Activated naive CD8-positive, alpha-beta T cell treated with anti-CD3 and anti-CD28 coated beads for 36 hours (primary cell): ENCODE data around the gene MAPK6. TPM values are rescaled to one million over a fixed set of nuclear protein-coding genes. Genes with fewer than 3 reads are reported as not detected.
"Not testable (repeated sequence)": the region's sequence is repeated elsewhere in the genome, so short reads cannot be mapped to it uniquely, and the experiment has no call there.

Source experiments
- DNase-seq: peaks from one replicate; pipeline ENCODE4 v3.0.0; 2021
- H3K27ac Mint-ChIP-seq: one replicate; pipeline ENCODE4 v1.8.0; 2022; ENCODE audit warnings: mild to moderate bottlenecking, moderate library complexity, mixed read lengths
- H3K27me3 Mint-ChIP-seq: one replicate; pipeline ENCODE4 v1.8.0; 2022; ENCODE audit warnings: mild to moderate bottlenecking, mixed read lengths
- H3K36me3 Mint-ChIP-seq: one replicate; pipeline ENCODE4 v1.8.0; 2021; ENCODE audit warnings: mild to moderate bottlenecking, mixed read lengths
- H3K4me1 Mint-ChIP-seq: one replicate; pipeline ENCODE4 v1.8.0; 2021; ENCODE audit warnings: mixed read lengths
- H3K4me3 Mint-ChIP-seq: one replicate; pipeline ENCODE4 v1.8.0; 2022; ENCODE audit warnings: mild to moderate bottlenecking, moderate library complexity, mixed read lengths
- H3K9me3 Mint-ChIP-seq: one replicate; pipeline ENCODE4 v1.8.0; 2022; ENCODE audit warnings: mixed read lengths
- total RNA-seq, 2 experiments: library from RNA; stranded (reverse); gene quantifications; one replicate each; pipeline ENCODE4 v1.2.3, GENCODE V29; 2021

Gene MAPK6
- total RNA-seq, 2 experiments from 2014 or later: 52.6 to 53.5 TPM

- DNase-seq: no peak
- no peaks in the 10 kb centered on the region for H3K36me3 Mint-ChIP-seq
- no peaks in the 10 kb centered on the region for H3K27me3 Mint-ChIP-seq
- H3K27ac Mint-ChIP-seq: no peak overlapping the region
- no peaks in the 10 kb centered on the region for H3K9me3 Mint-ChIP-seq
- H3K4me1 Mint-ChIP-seq: peaks cover 10% of the 10 kb centered on the region
- H3K4me3 Mint-ChIP-seq: no peak overlapping the region
Observed at GRCh38 chr15:52078197-52078875, 59.3 kb downstream of the MAPK6 start.

GRCh38 chr15:52078876-52079700, 60.1 kb downstream of the MAPK6 start:
- Mint-ChIP-seq H3K4me3 (no peak overlapping the region), H3K36me3 (no peaks in the 10 kb centered on the region), H3K4me1 (peaks cover 10% of the 10 kb centered on the region), H3K27me3 (no peaks in the 10 kb centered on the region), H3K9me3 (no peaks in the 10 kb centered on the region), H3K27ac (no peak overlapping the region)
- DNase-seq: peak; percentile 75

- H3K27me3 Mint-ChIP-seq: no peaks in the 10 kb centered on the region
- no peak overlapping the region for H3K27ac Mint-ChIP-seq
- peaks cover 10% of the 10 kb centered on the region for H3K4me1 Mint-ChIP-seq
- H3K4me3 Mint-ChIP-seq: no peak overlapping the region
- DNase-seq: no peak
- H3K9me3 Mint-ChIP-seq: no peaks in the 10 kb centered on the region
- no peaks in the 10 kb centered on the region for H3K36me3 Mint-ChIP-seq
Observed at GRCh38 chr15:52080031-52080430, 61.0 kb downstream of the MAPK6 start.

- Mint-ChIP-seq H3K4me3 (no peak overlapping the region), H3K27ac (no peak overlapping the region), H3K9me3 (no peaks in the 10 kb centered on the region), H3K36me3 (no peaks in the 10 kb centered on the region), H3K4me1 (peaks cover 10% of the 10 kb centered on the region), H3K27me3 (no peaks in the 10 kb centered on the region)
- DNase-seq: no peak
Observed at GRCh38 chr15:52080706-52081392, 61.8 kb downstream of the MAPK6 start.

- Mint-ChIP-seq H3K4me3 (no peak overlapping the region), H3K9me3 (no peaks in the 10 kb centered on the region), H3K27ac (no peak overlapping the region), H3K36me3 (no peaks in the 10 kb centered on the region), H3K27me3 (no peaks in the 10 kb centered on the region), H3K4me1 (peaks cover 10% of the 10 kb centered on the region)
- no peak for DNase-seq
Observed at GRCh38 chr15:52082197-52083036, 63.4 kb downstream of the MAPK6 start.

GRCh38 chr15:52083037-52083359, 64.0 kb downstream of the MAPK6 start:
- H3K27ac Mint-ChIP-seq, H3K4me3 Mint-ChIP-seq: not testable (repeated sequence)

GRCh38 chr15:52083603-52084002, 64.6 kb downstream of the MAPK6 start:
- H3K27ac Mint-ChIP-seq: no peak overlapping the region
- H3K36me3 Mint-ChIP-seq: no peaks in the 10 kb centered on the region
- H3K27me3 Mint-ChIP-seq: no peaks in the 10 kb centered on the region
- no peak overlapping the region for H3K4me3 Mint-ChIP-seq
- no peak for DNase-seq
- peaks cover 10% of the 10 kb centered on the region for H3K4me1 Mint-ChIP-seq
- no peaks in the 10 kb centered on the region for H3K9me3 Mint-ChIP-seq

More at GRCh38 chr15:52083037-52083359, 64.0 kb downstream of the MAPK6 start:
- H3K9me3 Mint-ChIP-seq, H3K27me3 Mint-ChIP-seq, H3K36me3 Mint-ChIP-seq, DNase-seq, H3K4me1 Mint-ChIP-seq: not testable (repeated sequence)

GRCh38 chr15:52085299-52085698, 66.3 kb downstream of the MAPK6 start:
- Mint-ChIP-seq H3K27me3 (no peaks in the 10 kb centered on the region), H3K36me3 (no peaks in the 10 kb centered on the region), H3K4me1 (peaks cover 8% of the 10 kb centered on the region), H3K4me3 (no peak overlapping the region), H3K27ac (no peak overlapping the region), H3K9me3 (peaks cover 7% of the 10 kb centered on the region)
- DNase-seq: no peak

GRCh38 chr15:52086011-52086786, 67.2 kb downstream of the MAPK6 start:
- Mint-ChIP-seq H3K27ac (no peak overlapping the region), H3K4me1 (peaks cover 8% of the 10 kb centered on the region), H3K36me3 (no peaks in the 10 kb centered on the region), H3K27me3 (no peaks in the 10 kb centered on the region), H3K4me3 (no peak overlapping the region), H3K9me3 (peaks cover 10% of the 10 kb centered on the region)
- no peak for DNase-seq

- H3K36me3 Mint-ChIP-seq: no peaks in the 10 kb centered on the region
- H3K4me1 Mint-ChIP-seq: no peaks in the 10 kb centered on the region
- no peak for DNase-seq
- H3K27ac Mint-ChIP-seq: no peak overlapping the region
- H3K27me3 Mint-ChIP-seq: no peaks in the 10 kb centered on the region
- H3K4me3 Mint-ChIP-seq: no peak overlapping the region
- H3K9me3 Mint-ChIP-seq: peaks cover 10% of the 10 kb centered on the region
Observed at GRCh38 chr15:52090193-52090592, 71.2 kb downstream of the MAPK6 start.

GRCh38 chr15:52093167-52093538, 74.1 kb downstream of the MAPK6 start:
- Mint-ChIP-seq H3K27me3 (no peaks in the 10 kb centered on the region), H3K9me3 (peaks cover 10% of the 10 kb centered on the region), H3K4me1 (peaks cover 3% of the 10 kb centered on the region), H3K36me3 (no peaks in the 10 kb centered on the region), H3K27ac (no peak overlapping the region), H3K4me3 (no peak overlapping the region)
- no peak for DNase-seq

- Mint-ChIP-seq H3K4me1 (peaks cover 3% of the 10 kb centered on the region), H3K36me3 (no peaks in the 10 kb centered on the region), H3K4me3 (no peak overlapping the region), H3K27ac (no peak overlapping the region), H3K9me3 (peaks cover 10% of the 10 kb centered on the region), H3K27me3 (no peaks in the 10 kb centered on the region)
- DNase-seq: no peak
Observed at GRCh38 chr15:52093539-52094510, 74.8 kb downstream of the MAPK6 start.

- peaks cover 3% of the 10 kb centered on the region for H3K4me1 Mint-ChIP-seq
- no peak for DNase-seq
- peaks cover 6% of the 10 kb centered on the region for H3K9me3 Mint-ChIP-seq
- H3K27me3 Mint-ChIP-seq: no peaks in the 10 kb centered on the region
- H3K36me3 Mint-ChIP-seq: no peaks in the 10 kb centered on the region
- H3K4me3 Mint-ChIP-seq: no peak overlapping the region
- H3K27ac Mint-ChIP-seq: no peak overlapping the region
Observed at GRCh38 chr15:52094811-52095584, 76.0 kb downstream of the MAPK6 start.
